ENCODE measurements around the gene OR10J5. TPM values are rescaled to one million over a fixed set of nuclear protein-coding genes. Genes with fewer than 3 reads are reported as not detected.
"Not testable (repeated sequence)": the region's sequence is repeated elsewhere in the genome, so short reads cannot be mapped to it uniquely, and the experiment has no call there.

The OR10J5 gene
- total and polyA plus RNA-seq, 2 donors (not counting 1 experiment from before 2014, with no cell fraction given) = not detected

DNA sequence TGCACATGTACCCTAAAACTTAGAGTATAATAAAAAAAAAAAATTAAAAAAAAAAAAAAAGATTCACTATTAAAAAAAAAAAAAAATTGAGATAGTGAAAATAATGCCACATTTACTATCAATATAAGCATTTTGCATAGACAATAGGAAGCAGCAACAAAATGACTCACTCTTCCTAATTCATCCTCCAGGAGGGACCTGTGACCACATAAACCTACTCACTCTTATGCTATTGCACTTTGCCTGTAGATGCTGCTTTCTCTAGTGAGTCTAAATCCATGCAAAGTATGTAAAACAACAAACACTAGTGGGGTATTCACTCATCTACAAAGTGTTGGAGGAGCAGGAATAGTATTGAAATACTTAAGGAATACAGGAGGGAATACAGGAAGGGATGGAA, 2.9 kb downstream of the OR10J5 start:
- Histone ChIP-seq H3K4me3 (ENCODE audit: control extremely low read depth in 1 of 5, extremely low read depth in 1 of 5, insufficient read depth in 1 of 5, low read depth in 2 of 5, low read length in 4 of 5) (no peak overlapping the region), H3K9me3 (ENCODE audit: control extremely low read depth in 1 of 3, control insufficient read depth in 2 of 3, insufficient read depth in 1 of 3, low read length in 2 of 3) (peaks cover 0 to 12% (median 0%) of the 10 kb centered on the region in 3 donors), H3K27ac (ENCODE audit: low read length in 2 of 2) (no peak overlapping the region), H3K79me2 (ENCODE audit: control insufficient read depth, insufficient read depth, low read length) (no peaks in the 10 kb centered on the region), H3K27me3 (replicated peaks in 1 of 4; ENCODE audit: control extremely low read depth in 1 of 4, control insufficient read depth in 3 of 4, insufficient read depth in 4 of 4, low read length in 3 of 4) (peaks cover 0 to 5% (median 0%) of the 10 kb centered on the region in 4 experiments), H3K36me3 (replicated peaks in 1 of 2; ENCODE audit: control extremely low read depth in 1 of 2, control insufficient read depth in 1 of 2, extremely low read depth in 1 of 2, insufficient read depth in 2 of 2, low read length in 1 of 2) (no peaks in the 10 kb centered on the region), H4K20me1 (ENCODE audit: control insufficient read depth, insufficient read depth, low read length, poor library complexity, severe bottlenecking) (no peaks in the 10 kb centered on the region), H3K4me2 (replicated peaks; ENCODE audit: low read depth, low read length, poor library complexity, severe bottlenecking) (no peak overlapping the region), H3K4me1 (ENCODE audit: control insufficient read depth in 2 of 2, insufficient read depth in 2 of 2, low read length in 2 of 2) (no peaks in the 10 kb centered on the region), H2AFZ (ENCODE audit: insufficient read depth, low read depth, low read length, poor library complexity, severe bottlenecking) (no peak overlapping the region), H3K9ac (ENCODE audit: low read length) (no peak overlapping the region)
- Mint-ChIP-seq H3K4me1 (no peaks in the 10 kb centered on the region), H3K27me3 (peaks cover 24% of the 10 kb centered on the region), H3K27ac (no peak overlapping the region), H3K4me3 (no peak overlapping the region), H3K9me3 (ENCODE audit: insufficient read depth) (no peaks in the 10 kb centered on the region)
- ChIA-PET CTCF (no interaction called here), POLR2A (no interaction called here)
- intact Hi-C loops (cut with micrococcal nuclease) = no loop called here
- ATAC-seq (ENCODE audit: low read depth) (no peak), DNase-seq (no peak)
- no peak for TF ChIP-seq EZH2 (IDR thresholded peaks at IDR 0.05; ENCODE audit: borderline replicate concordance, insufficient read depth, low read depth, low read length, poor library complexity, severe bottlenecking)
- TF ChIP-seq, protein P1, sequence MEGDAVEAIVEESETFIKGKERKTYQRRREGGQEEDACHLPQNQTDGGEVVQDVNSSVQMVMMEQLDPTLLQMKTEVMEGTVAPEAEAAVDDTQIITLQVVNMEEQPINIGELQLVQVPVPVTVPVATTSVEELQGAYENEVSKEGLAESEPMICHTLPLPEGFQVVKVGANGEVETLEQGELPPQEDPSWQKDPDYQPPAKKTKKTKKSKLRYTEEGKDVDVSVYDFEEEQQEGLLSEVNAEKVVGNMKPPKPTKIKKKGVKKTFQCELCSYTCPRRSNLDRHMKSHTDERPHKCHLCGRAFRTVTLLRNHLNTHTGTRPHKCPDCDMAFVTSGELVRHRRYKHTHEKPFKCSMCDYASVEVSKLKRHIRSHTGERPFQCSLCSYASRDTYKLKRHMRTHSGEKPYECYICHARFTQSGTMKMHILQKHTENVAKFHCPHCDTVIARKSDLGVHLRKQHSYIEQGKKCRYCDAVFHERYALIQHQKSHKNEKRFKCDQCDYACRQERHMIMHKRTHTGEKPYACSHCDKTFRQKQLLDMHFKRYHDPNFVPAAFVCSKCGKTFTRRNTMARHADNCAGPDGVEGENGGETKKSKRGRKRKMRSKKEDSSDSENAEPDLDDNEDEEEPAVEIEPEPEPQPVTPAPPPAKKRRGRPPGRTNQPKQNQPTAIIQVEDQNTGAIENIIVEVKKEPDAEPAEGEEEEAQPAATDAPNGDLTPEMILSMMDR (IDR thresholded peaks at IDR 0.05) = no peak

DNA sequence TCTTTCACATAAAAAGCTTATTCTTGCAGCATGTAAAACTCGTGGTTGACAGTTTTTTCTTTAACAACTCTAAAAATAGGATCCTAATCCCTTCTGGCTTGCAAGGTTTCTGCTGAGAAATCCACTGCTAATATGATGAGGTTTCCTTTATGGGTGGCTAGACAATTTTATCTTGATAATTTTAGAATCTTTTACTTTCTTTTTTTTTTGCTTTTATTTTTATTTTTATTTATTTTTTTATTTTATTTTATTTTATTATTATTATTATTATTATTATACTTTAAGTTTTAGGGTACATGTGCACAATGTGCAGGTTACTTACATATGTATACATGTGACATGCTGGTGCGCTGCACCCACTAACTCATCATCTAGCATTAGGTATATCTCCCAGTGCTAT, 11.0 kb downstream of the OR10J5 start:
- not testable (repeated sequence) for H3K4me1 Mint-ChIP-seq, H3K27ac Mint-ChIP-seq

More for the DNA sequence above, 11.0 kb downstream of the OR10J5 start:
- H3K36me3 ChIP-seq (replicated peaks in 1 of 2; ENCODE audit: control extremely low read depth in 1 of 2, control insufficient read depth in 1 of 2, extremely low read depth in 1 of 2, insufficient read depth in 2 of 2, low read length in 1 of 2); H3K4me3 Mint-ChIP-seq; intact Hi-C loops (cut with micrococcal nuclease); H3K4me1 ChIP-seq (ENCODE audit: control insufficient read depth in 2 of 2, insufficient read depth in 2 of 2, low read length in 2 of 2); H3K9me3 Mint-ChIP-seq (ENCODE audit: insufficient read depth); ATAC-seq (ENCODE audit: low read depth); H2AFZ ChIP-seq (ENCODE audit: insufficient read depth, low read depth, low read length, poor library complexity, severe bottlenecking); POLR2A ChIA-PET; H3K27me3 Mint-ChIP-seq; H3K4me3 ChIP-seq (ENCODE audit: control extremely low read depth in 1 of 5, extremely low read depth in 1 of 5, insufficient read depth in 1 of 5, low read depth in 2 of 5, low read length in 4 of 5); H3K9ac ChIP-seq (ENCODE audit: low read length); H3K79me2 ChIP-seq (ENCODE audit: control insufficient read depth, insufficient read depth, low read length); CTCF ChIA-PET; DNase-seq; H4K20me1 ChIP-seq (ENCODE audit: control insufficient read depth, insufficient read depth, low read length, poor library complexity, severe bottlenecking); H3K27me3 ChIP-seq (replicated peaks in 1 of 4; ENCODE audit: control extremely low read depth in 1 of 4, control insufficient read depth in 3 of 4, insufficient read depth in 4 of 4, low read length in 3 of 4); H3K27ac ChIP-seq (ENCODE audit: low read length in 2 of 2); H3K4me2 ChIP-seq (replicated peaks; ENCODE audit: low read depth, low read length, poor library complexity, severe bottlenecking): not testable (repeated sequence)
- WGBS (ENCODE audit: insufficient coverage) = no CpG with 5 or more reads among the region's 2 CpGs
- H3K9me3 ChIP-seq (ENCODE audit: control extremely low read depth in 1 of 3, control insufficient read depth in 2 of 3, insufficient read depth in 1 of 3, low read length in 2 of 3) = peaks cover 0 to 13% (median 4%) of the 10 kb centered on the region in 3 donors
